Activated CD4-positive, alpha-beta T cell treated with anti-CD3 and anti-CD28 coated beads for 48 hours (primary cell): ENCODE measurements around the gene CTCFL.

Source experiments
- DNase-seq: peaks from one replicate; pipeline ENCODE4 v3.0.0-alpha.2; 2020

Gene CTCFL

DNA sequence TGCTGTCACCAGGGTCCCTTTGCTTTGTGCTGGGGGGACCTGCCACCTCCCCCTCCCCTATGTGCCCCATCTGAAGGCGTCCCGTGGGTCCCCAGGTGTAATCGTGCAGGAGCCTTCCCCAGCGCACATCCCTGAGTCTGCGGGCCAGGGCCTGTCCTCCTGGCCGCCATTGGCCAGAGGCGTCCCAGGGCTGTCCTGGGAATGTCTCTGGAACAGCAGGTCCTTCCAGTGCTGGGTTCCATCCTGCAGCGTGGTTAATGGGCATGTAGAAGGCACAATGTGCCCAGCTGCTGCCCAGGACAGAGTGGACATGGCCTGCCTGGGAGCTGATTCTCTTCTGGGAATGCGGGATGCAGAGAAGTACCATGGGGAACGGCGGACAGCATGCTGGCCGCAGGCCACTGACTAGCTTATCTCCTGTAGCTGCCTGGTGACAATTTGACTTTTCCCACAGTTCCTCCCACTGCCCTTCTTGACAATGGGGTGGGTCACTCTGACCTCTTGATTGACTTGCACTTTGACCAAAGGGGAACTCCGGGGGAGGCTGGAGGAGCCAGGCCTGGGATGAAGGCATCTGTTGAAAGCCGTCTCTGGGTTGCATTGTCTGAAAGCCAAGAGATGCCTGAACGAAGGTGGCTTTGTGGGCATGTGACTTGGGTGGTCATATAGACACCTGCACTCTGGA is 64.0 kb downstream of the CTCFL start:
- no peak for DNase-seq

DNA sequence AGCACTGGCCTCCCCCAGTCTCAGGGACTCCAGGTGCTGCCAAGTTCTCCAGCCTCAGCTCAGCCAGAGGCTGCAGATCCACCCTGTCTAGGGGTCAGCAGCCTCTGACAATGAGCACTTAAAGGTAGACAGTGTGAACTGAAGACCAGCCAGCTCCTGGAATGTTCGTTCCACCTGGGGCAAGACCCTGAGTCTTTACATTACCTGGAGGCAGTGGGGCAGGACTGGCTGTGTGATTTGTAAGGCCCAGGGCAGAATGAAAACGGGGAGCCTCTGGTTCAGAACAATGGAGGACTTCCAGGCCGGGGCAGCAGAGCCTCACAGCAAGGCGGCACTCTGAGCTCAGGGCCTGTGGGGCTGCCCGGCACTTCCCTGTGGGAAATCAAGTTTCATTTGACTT is 65.0 kb downstream of the CTCFL start:
- no peak for DNase-seq

DNA sequence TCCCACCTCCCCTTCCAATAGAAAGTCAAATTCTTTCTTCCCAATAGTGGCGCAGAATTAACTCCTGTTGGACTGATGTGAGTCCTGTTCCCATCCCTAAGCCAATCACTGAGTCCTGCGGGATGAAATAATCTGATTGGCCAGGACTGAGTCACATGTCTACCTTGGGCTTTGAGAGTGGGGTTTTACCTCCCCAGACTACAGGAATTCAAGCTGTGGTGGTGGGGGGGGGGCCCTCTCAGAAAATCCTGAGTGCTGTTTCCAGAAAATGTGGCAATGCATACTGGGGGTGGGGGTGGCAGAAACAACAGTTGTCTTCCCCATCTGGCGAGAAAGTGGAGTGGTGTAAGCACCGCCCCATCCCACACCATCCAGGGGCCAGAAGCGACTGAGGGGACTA is 65.7 kb downstream of the CTCFL start:
- no peak for DNase-seq

GRCh38 chr20:57458400-57459160 is 66.4 kb downstream of the CTCFL start:
- DNase-seq, result no peak

- no peak for DNase-seq
Measured at GRCh38 chr20:57457243-57458095, 67.5 kb downstream of the CTCFL start.

DNA sequence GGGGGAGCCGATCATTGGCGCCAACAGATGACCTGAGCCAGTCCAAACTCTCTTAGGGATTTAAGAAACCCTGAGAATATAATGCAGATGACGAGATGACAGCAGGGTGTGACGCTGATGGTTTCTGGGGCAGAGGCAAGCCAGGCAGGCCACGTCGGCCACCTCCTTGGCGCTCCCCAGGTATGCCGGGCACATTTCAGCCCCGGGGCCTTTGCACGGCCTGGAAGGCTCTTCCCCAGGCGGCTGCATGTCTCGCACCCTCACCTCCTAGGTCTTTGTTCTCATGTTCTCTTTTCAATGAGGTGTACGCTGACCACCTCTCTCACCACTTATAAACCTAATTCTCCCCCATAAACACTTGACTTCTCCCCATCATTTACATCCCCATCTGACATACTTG is 68.8 kb downstream of the CTCFL start:
- DNase-seq, result no peak

GRCh38 chr20:57455386-57455785 is 69.6 kb downstream of the CTCFL start:
- DNase-seq, result no peak

DNA sequence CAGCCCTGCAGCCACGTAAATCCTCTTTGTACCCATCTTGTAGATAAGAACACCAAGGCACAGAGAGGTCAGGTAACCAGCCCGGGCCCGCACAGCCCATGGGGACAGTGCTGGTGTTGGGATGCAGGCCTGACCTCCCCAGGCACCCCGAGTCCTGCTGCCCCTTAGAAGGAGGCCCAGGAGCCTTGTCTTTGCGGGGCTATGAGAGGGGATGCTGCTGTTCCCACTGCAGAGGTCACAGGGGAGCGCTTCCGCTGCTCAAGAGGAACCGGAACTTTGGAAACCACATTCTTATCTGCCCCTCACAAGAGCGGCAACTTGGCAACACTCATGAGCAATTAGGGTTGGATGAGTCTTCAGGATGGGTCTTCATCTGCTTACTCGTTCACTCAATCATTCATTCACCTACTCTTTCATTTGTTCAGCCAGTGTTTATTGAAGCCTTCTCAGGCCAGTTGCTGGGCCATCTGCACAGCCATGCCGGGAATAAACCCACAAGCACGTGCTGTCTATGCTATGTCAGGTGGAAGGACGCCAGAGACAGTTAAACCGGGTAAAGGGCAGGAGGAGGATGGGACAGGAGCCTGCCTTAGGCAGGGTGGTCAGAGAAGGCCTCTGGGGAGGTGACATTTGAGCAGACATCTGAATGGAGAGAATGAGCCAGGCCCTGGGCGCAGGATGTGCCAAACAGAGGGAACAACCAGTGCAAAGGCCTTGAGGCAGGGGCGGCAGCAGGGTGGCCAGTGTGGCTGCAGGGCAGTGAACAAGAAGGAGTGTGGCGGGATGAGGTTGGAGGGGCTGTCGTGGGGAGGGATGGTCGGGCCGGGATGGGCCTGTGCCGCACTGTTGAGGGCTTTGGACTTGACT is 72.9 kb downstream of the CTCFL start:
- DNase-seq, result peak; percentile 13

DNA sequence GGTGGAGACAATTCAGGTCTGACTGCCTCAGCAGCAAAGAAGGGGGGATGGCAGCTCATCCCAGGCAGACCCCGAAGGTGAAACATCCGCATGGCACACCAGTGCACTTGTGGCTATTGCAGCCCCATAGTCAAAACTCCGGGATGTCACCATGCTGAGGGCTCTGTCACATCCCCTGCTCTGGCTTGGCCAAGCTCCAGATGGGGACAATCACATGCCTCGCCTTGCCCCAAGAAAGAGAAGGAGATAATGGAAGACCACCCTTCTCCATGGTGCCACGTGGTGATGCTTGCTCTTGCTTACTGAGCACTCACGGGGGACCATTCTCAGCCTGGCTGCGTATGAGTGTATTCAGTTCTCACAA is 73.5 kb downstream of the CTCFL start:
- DNase-seq, result no peak

DNA sequence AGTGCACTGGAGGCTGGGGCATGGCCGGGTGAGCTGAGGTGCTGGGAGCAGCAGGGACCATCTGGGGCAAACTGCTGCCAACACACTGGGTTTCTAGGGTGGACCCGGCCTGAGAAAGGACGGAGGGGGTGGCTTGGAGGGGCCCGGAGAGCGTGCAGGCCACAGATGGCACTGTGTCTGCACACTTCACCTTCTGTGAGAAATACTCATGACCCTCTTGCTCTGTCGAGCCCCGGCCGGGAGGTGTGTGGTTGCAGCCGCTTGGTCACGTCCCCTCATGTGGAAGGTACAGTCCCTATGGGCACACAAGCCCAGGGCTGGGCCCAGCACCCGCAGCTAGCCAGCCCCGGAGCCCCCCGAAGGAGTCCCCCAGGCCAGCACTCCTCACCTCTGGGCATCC is 74.0 kb downstream of the CTCFL start:
- DNase-seq, result no peak

GRCh38 chr20:57450419-57450818 is 74.5 kb downstream of the CTCFL start:
- DNase-seq, result peak; percentile 7

DNA sequence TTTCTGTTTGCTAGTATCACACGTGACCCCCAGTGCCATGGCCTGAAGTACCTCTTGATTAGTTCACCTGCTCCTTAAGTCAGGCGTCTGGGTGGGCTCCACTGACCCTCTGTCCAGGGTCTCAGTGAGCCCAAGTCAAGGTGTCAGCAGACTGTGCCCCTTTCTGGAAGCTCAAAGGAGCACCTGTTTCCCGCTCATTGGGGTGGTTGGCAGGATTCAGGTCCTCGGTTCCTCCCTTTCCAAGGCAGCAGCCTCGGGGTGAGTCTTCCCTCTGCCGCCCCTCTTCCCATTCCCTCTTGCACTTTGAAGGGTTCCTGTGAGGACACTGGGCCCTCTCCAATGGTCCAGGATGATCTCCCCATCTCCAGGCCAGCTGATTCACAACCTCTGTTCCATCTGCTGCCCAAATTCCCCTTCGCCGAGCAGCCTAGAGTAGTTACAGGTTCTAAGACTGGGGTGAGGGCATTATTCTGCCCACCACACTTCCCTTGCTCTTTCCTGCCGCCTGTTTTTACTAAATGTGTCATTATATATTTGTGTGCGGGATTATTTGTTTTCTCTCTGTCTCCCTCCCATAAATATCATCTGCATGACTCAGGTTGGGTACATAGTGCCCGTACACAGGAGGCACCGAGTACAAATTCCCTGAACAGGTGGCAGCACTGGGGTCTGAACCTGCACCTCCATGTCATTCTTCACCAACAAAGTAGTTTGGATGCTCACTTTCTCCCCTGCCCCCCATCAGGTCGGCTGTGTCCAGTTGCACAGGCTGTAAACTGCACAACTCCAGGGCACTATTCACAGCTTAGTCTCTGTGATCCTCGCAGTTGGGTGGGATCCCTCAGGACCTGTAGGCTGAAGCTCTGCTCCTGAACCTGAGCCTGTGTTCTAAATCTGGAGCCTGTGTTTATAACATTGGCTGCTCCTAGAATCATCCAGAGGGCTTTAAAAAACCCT is 75.3 kb downstream of the CTCFL start:
- no peak for DNase-seq

- DNase-seq, result no peak
Measured at GRCh38 chr20:57448764-57449354, 76.1 kb downstream of the CTCFL start.
